GM19025 (cell line): ENCODE data around the gene PDE4D.
A peak's percentile ranks its signal among the peaks of the same experiment; 100 is the strongest.
"Not testable (repeated sequence)": the region's sequence is repeated elsewhere in the genome, so short reads cannot be mapped to it uniquely, and the experiment has no call there.

Source experiments
- ATAC-seq: cut with Tn5 transposase; IDR thresholded peaks from one replicate; pipeline ENCODE4 v1.9.1; 2021; ENCODE audit warnings: mild to moderate bottlenecking, low read depth, moderate library complexity; ENCODE audit not compliant: unreplicated experiment

PDE4D gene

GRCh38 chr5:59591162-59591561, 302.4 kb downstream of the PDE4D start:
- peak; percentile 86 for ATAC-seq

DNA sequence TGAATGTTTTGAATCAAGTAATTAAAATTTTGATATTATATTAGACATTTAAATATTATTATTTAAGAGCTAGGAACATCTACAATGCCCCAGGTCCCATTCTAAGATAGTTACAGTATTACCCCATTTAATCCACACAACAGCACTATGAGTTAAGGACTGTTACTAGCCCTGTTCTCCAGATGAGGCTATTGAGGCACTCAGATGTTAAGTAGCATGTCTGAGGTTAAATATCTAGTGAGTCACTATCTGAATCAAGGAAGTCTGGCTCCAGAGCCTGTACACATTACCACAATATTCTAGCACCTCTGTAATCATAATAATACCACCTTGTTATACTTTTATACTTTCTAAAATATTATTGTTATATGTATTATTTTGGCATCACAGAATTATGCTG, 304.6 kb downstream of the PDE4D start:
- ATAC-seq: no peak

- no peak for ATAC-seq
Measured at GRCh38 chr5:59587489-59588337, 305.8 kb downstream of the PDE4D start.

- ATAC-seq: no peak
Measured at GRCh38 chr5:59586841-59587240, 306.7 kb downstream of the PDE4D start.

DNA sequence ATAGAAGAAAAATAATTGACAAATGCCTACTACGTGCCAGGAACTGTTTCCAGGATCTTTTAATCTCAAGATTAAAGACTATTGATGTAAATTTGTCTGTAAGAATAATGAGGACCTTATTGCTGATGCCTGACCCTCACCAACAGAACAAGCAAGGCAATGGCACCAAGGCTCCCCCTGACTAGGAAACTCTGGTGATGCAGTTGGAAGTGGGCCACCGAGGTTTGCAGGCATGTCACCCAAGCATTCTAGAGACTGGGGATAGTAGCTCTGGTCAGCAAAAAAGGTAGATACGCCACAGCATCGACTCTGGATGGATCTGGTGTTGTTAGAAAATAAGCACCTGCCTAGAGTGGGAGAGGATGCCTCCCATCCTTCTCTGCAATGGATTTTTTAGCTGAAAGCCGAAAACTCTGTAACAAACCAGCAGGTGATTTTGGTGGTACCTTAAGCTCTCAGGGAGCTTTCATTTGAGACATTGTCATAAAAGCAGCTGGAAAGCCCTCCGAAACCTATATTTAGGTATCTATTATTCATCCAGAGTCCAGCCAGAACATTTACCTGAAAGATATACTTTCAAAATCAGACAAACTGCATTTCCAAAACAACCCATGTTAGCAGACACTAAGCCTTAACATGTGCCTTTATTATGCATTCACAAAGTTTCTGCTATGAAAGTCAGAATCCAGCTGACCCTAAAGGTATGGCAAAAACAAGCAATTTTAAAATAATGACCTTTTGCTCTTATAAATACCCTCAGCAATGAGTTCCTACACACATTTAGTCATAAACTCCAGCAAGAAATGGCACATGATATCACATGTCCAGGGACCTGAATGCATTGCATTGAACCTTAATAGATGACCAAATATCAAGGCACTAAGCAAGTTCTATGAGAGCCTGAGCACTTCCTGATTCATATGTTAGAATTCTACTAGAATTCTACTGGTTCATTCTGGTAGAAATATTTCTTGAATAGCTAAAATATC, 308.4 kb downstream of the PDE4D start:
- no peak for ATAC-seq

- no peak for ATAC-seq
Measured at GRCh38 chr5:59583810-59584562, 309.5 kb downstream of the PDE4D start.

- no peak for ATAC-seq
Measured at GRCh38 chr5:59583151-59583809, 310.2 kb downstream of the PDE4D start.

DNA sequence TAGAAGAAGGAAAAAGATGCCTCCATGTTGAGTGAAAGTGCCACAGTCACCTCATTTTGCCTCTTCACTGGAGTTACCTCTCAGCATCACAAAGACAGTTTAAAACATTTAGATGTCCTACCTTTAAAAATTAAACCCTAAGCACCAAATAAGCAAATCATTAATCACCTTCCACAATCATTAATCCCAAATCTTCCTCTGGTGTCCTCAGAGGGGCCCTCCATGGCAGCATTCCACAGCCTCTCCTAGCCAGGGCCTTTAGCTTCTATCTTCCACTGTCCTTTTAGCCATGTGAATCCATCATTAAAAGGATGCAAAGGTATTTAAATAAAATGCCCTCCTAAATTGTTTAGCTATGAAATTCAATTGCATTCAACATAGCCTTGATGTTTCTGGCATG, 310.8 kb downstream of the PDE4D start:
- no peak for ATAC-seq

GRCh38 chr5:59579824-59580167, 313.7 kb downstream of the PDE4D start:
- no peak for ATAC-seq

- ATAC-seq: no peak
Measured at GRCh38 chr5:59579101-59579823, 314.3 kb downstream of the PDE4D start.

- no peak for ATAC-seq
Measured at GRCh38 chr5:59577485-59577884, 316.0 kb downstream of the PDE4D start.

- no peak for ATAC-seq
Measured at GRCh38 chr5:59575648-59576445, 317.7 kb downstream of the PDE4D start.

GRCh38 chr5:59573509-59573908, 320.0 kb downstream of the PDE4D start:
- ATAC-seq: not testable (repeated sequence)

DNA sequence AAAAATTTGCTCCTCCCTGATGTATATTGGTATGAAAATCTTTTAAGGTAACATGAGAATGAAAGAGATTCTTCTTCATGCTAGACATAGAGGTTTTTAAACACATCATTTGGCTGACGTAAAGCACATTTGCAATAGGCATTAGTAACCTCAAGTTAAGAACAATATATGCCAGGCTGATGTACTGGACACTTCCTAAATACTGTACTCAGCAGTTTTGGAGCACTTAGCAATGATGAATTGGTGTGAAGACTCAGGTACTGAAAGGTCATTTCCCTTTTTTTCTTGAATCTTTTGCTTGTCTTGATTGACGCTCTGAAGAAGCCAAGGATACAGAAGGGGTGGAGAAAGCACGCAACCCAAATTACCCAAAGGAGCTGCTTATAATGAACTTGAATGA, 322.5 kb downstream of the PDE4D start:
- ATAC-seq: no peak

DNA sequence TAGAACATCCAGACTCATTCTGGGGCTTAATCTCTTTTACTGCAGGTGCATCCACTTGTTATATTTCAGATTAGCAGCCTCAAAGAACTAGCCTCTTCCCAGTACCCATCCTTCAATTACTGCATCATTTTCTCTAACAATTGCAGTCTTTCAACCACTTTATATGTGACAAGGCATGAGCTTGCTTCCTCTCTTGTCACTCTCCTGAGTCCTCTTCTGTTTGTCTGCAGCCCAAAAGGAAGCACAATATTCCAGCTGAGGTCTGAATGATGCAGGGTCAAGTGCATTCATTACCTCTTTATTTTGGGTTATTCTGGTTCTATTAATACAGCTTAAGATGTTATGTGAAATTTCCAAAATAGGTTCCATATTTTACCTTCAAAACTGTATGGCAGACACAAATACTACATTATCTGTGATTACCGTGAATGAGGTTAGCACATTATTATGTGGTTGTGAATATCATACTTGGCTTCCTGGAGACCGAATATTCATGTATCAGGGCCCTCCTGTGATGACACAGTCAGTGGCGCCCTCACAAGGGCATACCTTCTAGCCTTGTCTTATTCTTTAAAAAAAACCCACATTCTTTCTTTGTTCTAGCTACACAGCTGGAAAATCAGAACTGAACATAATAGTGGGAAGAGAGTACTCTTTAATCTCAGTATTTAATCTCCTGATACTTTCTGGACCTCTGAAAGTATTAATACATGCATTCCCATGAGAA, 323.8 kb downstream of the PDE4D start:
- ATAC-seq: no peak

GRCh38 chr5:59569158-59569557, 324.4 kb downstream of the PDE4D start:
- no peak for ATAC-seq

- no peak for ATAC-seq
Measured at GRCh38 chr5:59568161-59568560, 325.4 kb downstream of the PDE4D start.

GRCh38 chr5:59565551-59565950, 328.0 kb downstream of the PDE4D start:
- ATAC-seq: no peak
